GM23338 (cell line): Measurements from ENCODE around the gene RMND5B. TPM values are rescaled to one million over a fixed set of nuclear protein-coding genes. Genes with fewer than 3 reads are reported as not detected.

ENCODE experiments used
- ATAC-seq: fragments of 200-7000 bp; cut with Tn5 transposase; 3 replicates; pipeline ENCODE4 v1.9.1; 2020
- DNase-seq: peaks from one replicate; pipeline ENCODE4 v3.0.0-alpha.2; 2015; ENCODE audit warnings: low spot score
- H2AFZ ChIP-seq: fragments of 200-600 bp; sonication (generic); 2 replicates; pipeline ENCODE4 v1.8.0; 2016; ENCODE audit warnings: antibody characterized with exemption, mild to moderate bottlenecking, moderate library complexity
- H3F3A ChIP-seq: fragments of 200-600 bp; sonication (generic); replicated peaks from 2 replicates; pipeline ENCODE4 v1.8.0; 2017; ENCODE audit warnings: antibody characterized with exemption, mixed run types, low read depth
- H3K27ac ChIP-seq: fragments of 200-600 bp; sonication (generic); 2 replicates; pipeline ENCODE4 v1.6.1; 2016; ENCODE audit warnings: low read depth
- H3K27me3 ChIP-seq: fragments of 200-600 bp; sonication (generic); 2 replicates; pipeline ENCODE4 v1.8.0; 2016; ENCODE audit warnings: mild to moderate bottlenecking, mixed run types, moderate library complexity; ENCODE audit not compliant: insufficient read depth
- H3K36me3 ChIP-seq: fragments of 200-600 bp; sonication (generic); 2 replicates; pipeline ENCODE4 v1.8.0; 2016; ENCODE audit warnings: mild to moderate bottlenecking; ENCODE audit not compliant: insufficient read depth
- H3K4me1 ChIP-seq: fragments of 200-600 bp; sonication (generic); 2 replicates; pipeline ENCODE4 v1.8.0; 2016; ENCODE audit warnings: mild to moderate bottlenecking, moderate library complexity; ENCODE audit not compliant: insufficient read depth
- H3K4me2 ChIP-seq: fragments of 200-600 bp; sonication (generic); 2 replicates; pipeline ENCODE4 v1.7.1; 2017; ENCODE audit warnings: mixed run types
- H3K4me3 ChIP-seq: fragments of 200-600 bp; sonication (generic); 2 replicates; pipeline ENCODE4 v1.6.1; 2016; ENCODE audit warnings: mixed run types
- H3K79me2 ChIP-seq: fragments of 200-600 bp; sonication (generic); replicated peaks from 2 replicates; pipeline ENCODE4 v1.8.0; 2017; ENCODE audit warnings: mild to moderate bottlenecking; ENCODE audit not compliant: insufficient read depth
- H3K9me2 ChIP-seq: fragments of 200-600 bp; sonication (generic); 2 replicates; pipeline ENCODE4 v1.8.0; 2017; ENCODE audit not compliant: insufficient read depth
- H4K20me1 ChIP-seq: fragments of 200-600 bp; sonication (generic); replicated peaks from 2 replicates; pipeline ENCODE4 v1.8.0; 2017; ENCODE audit warnings: mild to moderate bottlenecking; ENCODE audit not compliant: insufficient read depth
- H3K27ac Mint-ChIP-seq: 2 replicates; pipeline ENCODE4 v1.8.0; 2020; ENCODE audit warnings: inconsistent platforms, mild to moderate bottlenecking, moderate library complexity, mixed read lengths
- H3K27me3 Mint-ChIP-seq: 3 replicates; pipeline ENCODE4 v1.8.0; 2022; ENCODE audit warnings: low read depth, mild to moderate bottlenecking, moderate library complexity, mixed read lengths, inconsistent platforms; ENCODE audit not compliant: insufficient read depth, poor library complexity
- H3K36me3 Mint-ChIP-seq: 3 replicates; pipeline ENCODE4 v1.8.0; 2021; ENCODE audit warnings: low read depth, mild to moderate bottlenecking, inconsistent platforms, moderate library complexity, mixed read lengths
- H3K4me1 Mint-ChIP-seq: 3 replicates; pipeline ENCODE4 v1.8.0; 2020; ENCODE audit warnings: mild to moderate bottlenecking, inconsistent platforms, mixed read lengths
- H3K4me3 Mint-ChIP-seq: 3 replicates; pipeline ENCODE4 v1.8.0; 2021; ENCODE audit warnings: moderate library complexity, mild to moderate bottlenecking, inconsistent platforms, mixed read lengths
- H3K9me3 Mint-ChIP-seq: 3 replicates; pipeline ENCODE4 v1.8.0; 2020; ENCODE audit warnings: moderate library complexity, mild to moderate bottlenecking, inconsistent platforms, mixed read lengths
- CREB1 ChIP-seq: fragments of 250-450 bp; sonication (Bioruptor Pico); IDR thresholded peaks from 2 replicates; pipeline ENCODE4 v1.5.0; 2020; ENCODE audit warnings: low read depth, mild to moderate bottlenecking, moderate library complexity
- EZH2 ChIP-seq: fragments of 200-600 bp; sonication (generic); IDR thresholded peaks from one replicate; pipeline ENCODE4 v1.8.0; 2017; ENCODE audit warnings: antibody characterized with exemption, mild to moderate bottlenecking, low read depth; ENCODE audit not compliant: unreplicated experiment
- EZH2phosphoT487 ChIP-seq: fragments of 200-600 bp; sonication (generic); IDR thresholded peaks from one replicate; pipeline ENCODE4 v1.8.1; 2018; ENCODE audit warnings: antibody characterized with exemption; ENCODE audit not compliant: unreplicated experiment
- JUNB ChIP-seq: IDR thresholded peaks from one replicate; pipeline ENCODE4 v1.6.1; 2016; ENCODE audit warnings: antibody characterized with exemption; ENCODE audit not compliant: unreplicated experiment
- NANOG ChIP-seq: IDR thresholded peaks from 2 replicates; pipeline ENCODE4 v1.6.1; 2016; ENCODE audit warnings: antibody characterized with exemption, borderline replicate concordance
- POLR2AphosphoS5 ChIP-seq: IDR thresholded peaks from 2 replicates; pipeline ENCODE4 v1.6.1; 2016; ENCODE audit warnings: antibody characterized with exemption, low read depth
- REST ChIP-seq: IDR thresholded peaks from one replicate; pipeline ENCODE4 v1.6.1; 2018; ENCODE audit warnings: antibody characterized with exemption; ENCODE audit not compliant: unreplicated experiment
- STAT1 ChIP-seq: IDR thresholded peaks from one replicate; pipeline ENCODE4 v1.6.1; 2016; ENCODE audit warnings: antibody characterized with exemption; ENCODE audit not compliant: unreplicated experiment
- ZNF114 ChIP-seq: fragments of 250-450 bp; sonication (Bioruptor Pico); IDR thresholded peaks from 2 replicates; pipeline ENCODE4 v1.5.0; 2020; ENCODE audit warnings: mild to moderate bottlenecking, moderate library complexity
- ZNF331 ChIP-seq: fragments of 250-450 bp; sonication (Bioruptor Pico); IDR thresholded peaks from 2 replicates; pipeline ENCODE4 v1.5.0; 2020; ENCODE audit warnings: low read depth, mild to moderate bottlenecking, moderate library complexity
- ZNF462 ChIP-seq: fragments of 250-450 bp; sonication (Bioruptor Pico); IDR thresholded peaks from 2 replicates; pipeline ENCODE4 v1.5.0; 2020; ENCODE audit warnings: mild to moderate bottlenecking, moderate library complexity
- polyA plus RNA-seq: library from polyadenylated mRNA; unstranded; fragments of >200 nt; fragmentation: Nextera tagmentation; extraction: Ambion mirVana; gene quantifications from 2 replicates; pipeline ENCODE4 v1.2.1, GENCODE V29; 2016
- total RNA-seq: library from RNA; depleted of rRNA; stranded (reverse); fragments of >200 nt; shearing (Covaris generic); gene quantifications from 2 replicates; pipeline ENCODE4 v1.2.3, GENCODE V29; 2014
- TF ChIP-seq, protein P1 (sequence below), 2 experiments: fragments of 200-600 bp in 1 of 2; sonication (generic) in 1 of 2; conservative IDR thresholded peaks; 2 replicates each; pipeline versions ENCODE4 v1.5.1 to v1.6.1; 2016 to 2017; ENCODE audit warnings: antibody characterized with exemption in 2 of 2, low read depth in 2 of 2, mild to moderate bottlenecking in 2 of 2, moderate library complexity in 1 of 2
- TF ChIP-seq, protein P2 (sequence below): IDR thresholded peaks from 2 replicates; pipeline ENCODE4 v1.6.1; 2016; ENCODE audit warnings: antibody characterized with exemption

Gene RMND5B
- total and polyA plus RNA-seq, 2 experiments from 2014 or later: 47.5 to 101 TPM

- Histone ChIP-seq H3K4me2 (no peak overlapping the region), H4K20me1 (no peaks in the 10 kb centered on the region), H3K4me1 (no peaks in the 10 kb centered on the region), H3K4me3 (no peak overlapping the region), H3K36me3 (0 out of 2 replicates have a peak, but pooled peaks cover 2% of the 10 kb centered on the region), H2AFZ (no peak overlapping the region), H3K27ac (no peak overlapping the region), H3K27me3 (no peaks in the 10 kb centered on the region), H3K79me2 (no peaks in the 10 kb centered on the region), H3K9me2 (no peaks in the 10 kb centered on the region), H3F3A (0 out of 2 replicates have a peak, but pooled peaks cover 3% of the 10 kb centered on the region)
- ATAC-seq (no peak), DNase-seq (no peak)
- H3K27me3 Mint-ChIP-seq: peaks cover 15% of the 10 kb centered on the region
- H3K4me1 Mint-ChIP-seq: peaks cover 20% of the 10 kb centered on the region
- H3K9me3 Mint-ChIP-seq: peaks cover 38% of the 10 kb centered on the region
- H3K36me3 Mint-ChIP-seq: peaks cover 24% of the 10 kb centered on the region
- no peak overlapping the region for H3K27ac Mint-ChIP-seq
- H3K4me3 Mint-ChIP-seq: no peak overlapping the region
- TF ChIP-seq, protein P1, sequence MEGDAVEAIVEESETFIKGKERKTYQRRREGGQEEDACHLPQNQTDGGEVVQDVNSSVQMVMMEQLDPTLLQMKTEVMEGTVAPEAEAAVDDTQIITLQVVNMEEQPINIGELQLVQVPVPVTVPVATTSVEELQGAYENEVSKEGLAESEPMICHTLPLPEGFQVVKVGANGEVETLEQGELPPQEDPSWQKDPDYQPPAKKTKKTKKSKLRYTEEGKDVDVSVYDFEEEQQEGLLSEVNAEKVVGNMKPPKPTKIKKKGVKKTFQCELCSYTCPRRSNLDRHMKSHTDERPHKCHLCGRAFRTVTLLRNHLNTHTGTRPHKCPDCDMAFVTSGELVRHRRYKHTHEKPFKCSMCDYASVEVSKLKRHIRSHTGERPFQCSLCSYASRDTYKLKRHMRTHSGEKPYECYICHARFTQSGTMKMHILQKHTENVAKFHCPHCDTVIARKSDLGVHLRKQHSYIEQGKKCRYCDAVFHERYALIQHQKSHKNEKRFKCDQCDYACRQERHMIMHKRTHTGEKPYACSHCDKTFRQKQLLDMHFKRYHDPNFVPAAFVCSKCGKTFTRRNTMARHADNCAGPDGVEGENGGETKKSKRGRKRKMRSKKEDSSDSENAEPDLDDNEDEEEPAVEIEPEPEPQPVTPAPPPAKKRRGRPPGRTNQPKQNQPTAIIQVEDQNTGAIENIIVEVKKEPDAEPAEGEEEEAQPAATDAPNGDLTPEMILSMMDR (conservative IDR thresholded peaks at IDR 0.05; ENCODE audit: low read depth in 2 of 2): no peak
- TF ChIP-seq EZH2 (no peak), REST (no peak), EZH2phosphoT487 (no peak), ZNF331 (CRISPR knock-in tag) (no peak), POLR2AphosphoS5 (no peak), NANOG (no peak), ZNF114 (CRISPR knock-in tag) (no peak), STAT1 (no peak), ZNF462 (CRISPR knock-in tag) (no peak), CREB1 (CRISPR knock-in tag) (no peak), JUNB (no peak)
- TF ChIP-seq, protein P2, sequence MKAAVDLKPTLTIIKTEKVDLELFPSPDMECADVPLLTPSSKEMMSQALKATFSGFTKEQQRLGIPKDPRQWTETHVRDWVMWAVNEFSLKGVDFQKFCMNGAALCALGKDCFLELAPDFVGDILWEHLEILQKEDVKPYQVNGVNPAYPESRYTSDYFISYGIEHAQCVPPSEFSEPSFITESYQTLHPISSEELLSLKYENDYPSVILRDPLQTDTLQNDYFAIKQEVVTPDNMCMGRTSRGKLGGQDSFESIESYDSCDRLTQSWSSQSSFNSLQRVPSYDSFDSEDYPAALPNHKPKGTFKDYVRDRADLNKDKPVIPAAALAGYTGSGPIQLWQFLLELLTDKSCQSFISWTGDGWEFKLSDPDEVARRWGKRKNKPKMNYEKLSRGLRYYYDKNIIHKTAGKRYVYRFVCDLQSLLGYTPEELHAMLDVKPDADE: no peak
These were observed 60.8 kb downstream of the RMND5B start for GRCh38 chr5:178191661-178192060.
